Natural killer cell treated with Interleukin-12 subunit alpha and Interleukin-12 subunit beta and Interleukin-15 and Interleukin-18, amount 100 ng/mL, for 72 hours (primary cell): Measurements from ENCODE around the gene FAM169A. TPM values are rescaled to one million over a fixed set of nuclear protein-coding genes. Genes with fewer than 3 reads are reported as not detected.
"Not testable (repeated sequence)": the region's sequence is repeated elsewhere in the genome, so short reads cannot be mapped to it uniquely, and the experiment has no call there.

Source experiments
- ATAC-seq, 2 donors: fragments of 150-1000 bp; cut with Tn5 transposase in 1 of 2; sonication (Bioruptor Pico), chemical (Tn5 transposase) in 1 of 2; 2 replicates each; pipeline ENCODE4 v1.10.0; 2021
- DNase-seq: peaks from one replicate; pipeline ENCODE4 v3.0.0; 2022; ENCODE audit warnings: low spot score
- H3K27ac Mint-ChIP-seq, 2 donors: 1 replicate in 1 of 2; 2 replicates in 1 of 2; pipeline ENCODE4 v1.8.0; 2022; ENCODE audit warnings: mixed read lengths in 2 of 2, mild to moderate bottlenecking in 1 of 2, moderate library complexity in 1 of 2
- H3K27me3 Mint-ChIP-seq, 2 donors: 1 replicate in 1 of 2; 2 replicates in 1 of 2; pipeline ENCODE4 v1.8.0; 2022; ENCODE audit warnings: mixed read lengths in 2 of 2
- H3K36me3 Mint-ChIP-seq: one replicate; pipeline ENCODE4 v1.8.0; 2022; ENCODE audit warnings: mixed read lengths
- H3K4me1 Mint-ChIP-seq, 2 donors: 1 replicate in 1 of 2; 2 replicates in 1 of 2; pipeline ENCODE4 v1.8.0; 2022; ENCODE audit warnings: low read depth in 2 of 2, mixed read lengths in 2 of 2, mild to moderate bottlenecking in 1 of 2
- H3K4me3 Mint-ChIP-seq: one replicate; pipeline ENCODE4 v1.8.0; 2022; ENCODE audit warnings: mixed read lengths
- H3K9me3 Mint-ChIP-seq: 2 replicates; pipeline ENCODE4 v1.8.0; 2022; ENCODE audit warnings: mixed read lengths
- total RNA-seq, 2 donors: library from RNA; stranded (reverse); gene quantifications; one replicate each; pipeline ENCODE4 v1.2.3, GENCODE V29; 2022

The FAM169A gene
- 10 to 100 TPM in 1 of 2 donors, 1 to 10 TPM in 1; 7.9 to 13.4 TPM for total RNA-seq

- peak within 1 kb of the TSS; percentile 92 for H3K4me3 Mint-ChIP-seq
- peak within 1 kb of the TSS; percentile 71 to 95 for H3K27ac Mint-ChIP-seq
- peaks cover 32 to 33% of the 10 kb centered on the region in 2 donors for H3K4me1 Mint-ChIP-seq
- DNase-seq (peak; percentile 63), ATAC-seq (peak; percentile 87 to 89)
- H3K27me3 Mint-ChIP-seq: peaks cover 0 to 3% of the 10 kb centered on the region in 2 donors
- peaks cover 6% of the 10 kb centered on the region for H3K36me3 Mint-ChIP-seq
- no peaks in the 10 kb centered on the region for H3K9me3 Mint-ChIP-seq
Observed at GRCh38 chr5:74865804-74866595, at the start of gene FAM169A. FAM169A (minus strand) TSS chr5:74866387; CDS start chr5:74841676, 24,711 bp downstream.

- Mint-ChIP-seq H3K4me1 (peaks cover 0 to 3% of the 10 kb centered on the region in 2 donors), H3K27me3 (peaks cover 0 to 5% of the 10 kb centered on the region in 2 donors)
Observed at GRCh38 chr5:74915488-74915887, 49.3 kb upstream of the FAM169A start.

GRCh38 chr5:74911421-74911820, 45.2 kb upstream of the FAM169A start:
- H3K36me3 Mint-ChIP-seq: peaks cover 18% of the 10 kb centered on the region
- H3K27ac Mint-ChIP-seq, H3K4me3 Mint-ChIP-seq, H3K4me1 Mint-ChIP-seq, H3K27me3 Mint-ChIP-seq, ATAC-seq, H3K9me3 Mint-ChIP-seq, DNase-seq: not testable (repeated sequence)

More at GRCh38 chr5:74915488-74915887, 49.3 kb upstream of the FAM169A start:
- H3K27ac Mint-ChIP-seq: peak overlapping the region in 1 of 2 donors; percentile 63
- H3K9me3 Mint-ChIP-seq: peaks cover under 1% of the 10 kb centered on the region
- H3K36me3 Mint-ChIP-seq: peaks cover 2% of the 10 kb centered on the region
- DNase-seq: no peak
- H3K4me3 Mint-ChIP-seq: no peak overlapping the region
- ATAC-seq: no peak

- not testable (repeated sequence) for H3K4me3 Mint-ChIP-seq, H3K27me3 Mint-ChIP-seq, H3K4me1 Mint-ChIP-seq, H3K27ac Mint-ChIP-seq, H3K9me3 Mint-ChIP-seq, DNase-seq, ATAC-seq
- peaks cover 18% of the 10 kb centered on the region for H3K36me3 Mint-ChIP-seq
Observed at GRCh38 chr5:74909888-74910287, 43.7 kb upstream of the FAM169A start.

GRCh38 chr5:74908237-74908636, 42.0 kb upstream of the FAM169A start:
- not testable (repeated sequence) for H3K27me3 Mint-ChIP-seq, ATAC-seq, H3K4me3 Mint-ChIP-seq, H3K27ac Mint-ChIP-seq, H3K4me1 Mint-ChIP-seq, H3K9me3 Mint-ChIP-seq, DNase-seq
- peaks cover 18% of the 10 kb centered on the region for H3K36me3 Mint-ChIP-seq

GRCh38 chr5:74904713-74905112, 38.5 kb upstream of the FAM169A start:
- not testable (repeated sequence) for H3K36me3 Mint-ChIP-seq, DNase-seq, H3K27ac Mint-ChIP-seq, H3K4me3 Mint-ChIP-seq, H3K27me3 Mint-ChIP-seq, H3K9me3 Mint-ChIP-seq, ATAC-seq
- peaks cover 9 to 12% of the 10 kb centered on the region in 2 donors for H3K4me1 Mint-ChIP-seq

- H3K4me1 Mint-ChIP-seq: peaks cover 7 to 9% of the 10 kb centered on the region in 2 donors
- H3K9me3 Mint-ChIP-seq: no peaks in the 10 kb centered on the region
- H3K27me3 Mint-ChIP-seq: no peaks in the 10 kb centered on the region
- ATAC-seq (no peak), DNase-seq (no peak)
- H3K36me3 Mint-ChIP-seq: no peaks in the 10 kb centered on the region
- no peak overlapping the region for H3K4me3 Mint-ChIP-seq
- H3K27ac Mint-ChIP-seq: peak overlapping the region in 1 of 2 donors; percentile 42
Observed at GRCh38 chr5:74903165-74903787, 37.1 kb upstream of the FAM169A start.

- DNase-seq (no peak), ATAC-seq (no peak)
- Mint-ChIP-seq H3K27ac (no peak overlapping the region), H3K4me1 (peaks cover 10 to 11% of the 10 kb centered on the region in 2 donors), H3K9me3 (peaks cover 5% of the 10 kb centered on the region), H3K36me3 (peaks cover 5% of the 10 kb centered on the region), H3K27me3 (no peaks in the 10 kb centered on the region), H3K4me3 (no peak overlapping the region)
Observed at GRCh38 chr5:74897049-74897448, 30.9 kb upstream of the FAM169A start.

GRCh38 chr5:74895906-74896305, 29.7 kb upstream of the FAM169A start:
- peaks cover 5% of the 10 kb centered on the region for H3K36me3 Mint-ChIP-seq

GRCh38 chr5:74894351-74894750, 28.2 kb upstream of the FAM169A start:
- H3K4me3 Mint-ChIP-seq: no peak overlapping the region
- no peak overlapping the region for H3K27ac Mint-ChIP-seq
- DNase-seq (no peak), ATAC-seq (no peak)
- peaks cover 25 to 26% of the 10 kb centered on the region in 2 donors for H3K4me1 Mint-ChIP-seq
- peaks cover 5% of the 10 kb centered on the region for H3K36me3 Mint-ChIP-seq
- H3K9me3 Mint-ChIP-seq: peaks cover 5% of the 10 kb centered on the region
- H3K27me3 Mint-ChIP-seq: no peaks in the 10 kb centered on the region

More at GRCh38 chr5:74895906-74896305, 29.7 kb upstream of the FAM169A start:
- Mint-ChIP-seq H3K27ac (no peak overlapping the region), H3K4me3 (no peak overlapping the region), H3K4me1 (peaks cover 10 to 11% of the 10 kb centered on the region in 2 donors), H3K27me3 (no peaks in the 10 kb centered on the region), H3K9me3 (peaks cover 5% of the 10 kb centered on the region)
- DNase-seq (no peak), ATAC-seq (no peak)

GRCh38 chr5:74892921-74893320, 26.7 kb upstream of the FAM169A start:
- peaks cover 34 to 35% of the 10 kb centered on the region in 2 donors for H3K4me1 Mint-ChIP-seq
- no peak for DNase-seq
- H3K27me3 Mint-ChIP-seq: no peaks in the 10 kb centered on the region
- ATAC-seq: no peak
- H3K36me3 Mint-ChIP-seq: peaks cover 5% of the 10 kb centered on the region
- peaks cover 5% of the 10 kb centered on the region for H3K9me3 Mint-ChIP-seq
- no peak overlapping the region for H3K27ac Mint-ChIP-seq
- H3K4me3 Mint-ChIP-seq: no peak overlapping the region

GRCh38 chr5:74889523-74890105, 23.4 kb upstream of the FAM169A start:
- ATAC-seq (peak; percentile 54 to 78), DNase-seq (no peak)
- Mint-ChIP-seq H3K27me3 (no peaks in the 10 kb centered on the region), H3K4me3 (peak overlapping the region; percentile 68), H3K36me3 (peaks cover 3% of the 10 kb centered on the region), H3K27ac (peak overlapping the region; percentile 60 to 85), H3K4me1 (peaks cover 31 to 34% of the 10 kb centered on the region in 2 donors), H3K9me3 (peaks cover 3% of the 10 kb centered on the region)

- H3K4me3 Mint-ChIP-seq: no peak overlapping the region
- H3K36me3 Mint-ChIP-seq: no peaks in the 10 kb centered on the region
- H3K27ac Mint-ChIP-seq: no peak overlapping the region
- no peak for ATAC-seq
- H3K9me3 Mint-ChIP-seq: no peaks in the 10 kb centered on the region
- H3K4me1 Mint-ChIP-seq: peaks cover 28 to 30% of the 10 kb centered on the region in 2 donors
- no peak for DNase-seq
- no peaks in the 10 kb centered on the region for H3K27me3 Mint-ChIP-seq
Observed at GRCh38 chr5:74888117-74888516, 21.9 kb upstream of the FAM169A start.

- Mint-ChIP-seq H3K4me3 (no peak overlapping the region), H3K36me3 (no peaks in the 10 kb centered on the region), H3K4me1 (peaks cover 17 to 21% of the 10 kb centered on the region in 2 donors), H3K9me3 (no peaks in the 10 kb centered on the region), H3K27ac (no peak overlapping the region), H3K27me3 (no peaks in the 10 kb centered on the region)
- ATAC-seq (no peak), DNase-seq (no peak)
Observed at GRCh38 chr5:74885170-74885569, 19.0 kb upstream of the FAM169A start.
